ENCODE results near the gene TBKBP1. TPM values are rescaled to one million over a fixed set of nuclear protein-coding genes. Genes with fewer than 3 reads are reported as not detected.

TBKBP1 gene
- total RNA-seq, 1 donor from 2014 or later = 13.6 TPM

DNA sequence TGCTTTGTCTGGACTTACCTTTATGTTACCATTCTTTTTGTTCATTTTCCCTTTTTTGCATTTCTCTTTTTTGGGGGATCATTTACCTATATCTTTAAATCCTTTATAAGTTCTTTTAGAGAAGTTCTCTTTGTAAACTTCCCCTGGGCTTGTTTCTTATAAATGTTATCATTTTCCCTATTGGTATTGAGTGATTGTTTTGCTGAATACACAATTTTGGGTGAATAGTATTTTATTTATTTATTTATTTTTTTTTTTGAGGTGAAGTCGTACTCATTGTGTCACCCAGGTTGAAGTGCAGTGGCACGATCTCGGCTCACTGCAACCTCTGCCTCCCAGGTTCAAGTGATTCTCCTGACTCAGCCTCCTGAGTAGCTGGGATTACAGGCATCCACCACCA is 57.5 kb downstream of the TBKBP1 start:
- Mint-ChIP-seq H3K36me3 (ENCODE audit: low read depth) (no peaks in the 10 kb centered on the region), H3K9me3 (ENCODE audit: low read depth) (peaks cover 9% of the 10 kb centered on the region), H3K4me1 (ENCODE audit: low read depth) (no peaks in the 10 kb centered on the region), H3K4me3 (ENCODE audit: unreplicated experiment) (no peak overlapping the region), H3K27ac (ENCODE audit: unreplicated experiment) (no peak overlapping the region), H3K27me3 (ENCODE audit: low read depth) (peaks cover 45% of the 10 kb centered on the region)
- no peak for DNase-seq (ENCODE audit: low spot score)
- TF ChIP-seq, protein P1, sequence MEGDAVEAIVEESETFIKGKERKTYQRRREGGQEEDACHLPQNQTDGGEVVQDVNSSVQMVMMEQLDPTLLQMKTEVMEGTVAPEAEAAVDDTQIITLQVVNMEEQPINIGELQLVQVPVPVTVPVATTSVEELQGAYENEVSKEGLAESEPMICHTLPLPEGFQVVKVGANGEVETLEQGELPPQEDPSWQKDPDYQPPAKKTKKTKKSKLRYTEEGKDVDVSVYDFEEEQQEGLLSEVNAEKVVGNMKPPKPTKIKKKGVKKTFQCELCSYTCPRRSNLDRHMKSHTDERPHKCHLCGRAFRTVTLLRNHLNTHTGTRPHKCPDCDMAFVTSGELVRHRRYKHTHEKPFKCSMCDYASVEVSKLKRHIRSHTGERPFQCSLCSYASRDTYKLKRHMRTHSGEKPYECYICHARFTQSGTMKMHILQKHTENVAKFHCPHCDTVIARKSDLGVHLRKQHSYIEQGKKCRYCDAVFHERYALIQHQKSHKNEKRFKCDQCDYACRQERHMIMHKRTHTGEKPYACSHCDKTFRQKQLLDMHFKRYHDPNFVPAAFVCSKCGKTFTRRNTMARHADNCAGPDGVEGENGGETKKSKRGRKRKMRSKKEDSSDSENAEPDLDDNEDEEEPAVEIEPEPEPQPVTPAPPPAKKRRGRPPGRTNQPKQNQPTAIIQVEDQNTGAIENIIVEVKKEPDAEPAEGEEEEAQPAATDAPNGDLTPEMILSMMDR (IDR thresholded peaks at IDR 0.05) = no peak

DNA sequence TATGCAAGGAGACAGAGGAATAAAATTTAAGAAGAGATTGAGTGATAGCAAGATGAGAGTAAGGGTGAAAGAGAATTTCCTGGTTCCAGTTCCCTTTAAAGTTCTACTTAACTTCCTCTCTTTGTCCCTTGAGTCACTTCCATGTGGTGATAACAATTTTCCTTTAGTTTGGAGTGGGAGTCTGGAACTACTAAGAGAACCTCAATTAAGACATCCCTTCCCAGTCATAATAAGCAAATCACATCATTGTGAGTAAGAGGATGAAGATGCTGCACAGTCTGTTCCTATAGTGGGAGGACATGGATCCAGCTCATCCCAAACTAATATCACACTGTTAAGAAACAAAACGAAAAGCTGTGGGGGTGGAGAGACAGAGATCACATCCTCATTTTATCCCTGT is 63.4 kb downstream of the TBKBP1 start:
- Mint-ChIP-seq H3K4me3 (ENCODE audit: unreplicated experiment) (no peak overlapping the region), H3K9me3 (ENCODE audit: low read depth) (peaks cover 48% of the 10 kb centered on the region), H3K36me3 (ENCODE audit: low read depth) (peaks cover 12% of the 10 kb centered on the region), H3K4me1 (ENCODE audit: low read depth) (no peaks in the 10 kb centered on the region), H3K27me3 (ENCODE audit: low read depth) (peaks cover 45% of the 10 kb centered on the region), H3K27ac (ENCODE audit: unreplicated experiment) (no peak overlapping the region)
- TF ChIP-seq, protein P1 (IDR thresholded peaks at IDR 0.05) = no peak
- no peak for DNase-seq (ENCODE audit: low spot score)

DNA sequence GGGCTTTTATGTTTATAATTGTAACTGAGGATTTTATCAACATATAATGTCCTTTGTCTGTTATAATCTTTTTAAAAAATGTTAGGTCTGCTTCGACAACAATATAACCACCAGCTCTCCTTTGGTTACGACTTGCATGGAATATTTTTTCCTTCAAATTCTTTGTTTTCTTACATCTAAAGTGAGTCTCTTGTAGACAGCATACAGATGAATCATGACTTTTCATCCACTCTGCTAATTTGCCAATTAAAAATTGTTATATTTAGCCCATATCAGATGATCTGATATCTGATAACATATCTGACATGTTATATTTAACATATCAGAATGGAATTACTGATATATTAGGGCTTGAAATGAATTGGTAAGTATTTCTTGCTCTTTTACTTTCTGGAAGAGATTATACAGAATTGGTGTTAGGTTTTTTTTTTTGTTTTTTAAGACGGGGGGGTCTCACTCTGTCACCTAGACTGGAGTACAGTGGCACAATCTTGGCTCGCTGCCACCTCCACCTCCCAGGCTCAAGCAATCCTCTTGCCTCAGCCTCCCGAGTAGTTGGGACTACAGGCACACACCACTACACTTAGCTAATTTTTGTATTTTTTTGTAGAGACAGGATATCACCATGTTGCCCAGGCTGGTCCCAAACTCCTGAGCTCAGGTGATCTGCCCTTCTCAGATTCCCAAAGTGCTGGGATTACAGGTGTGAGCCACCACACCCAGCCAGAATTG is 66.6 kb downstream of the TBKBP1 start:
- Mint-ChIP-seq H3K27me3 (ENCODE audit: low read depth) (peaks cover 32% of the 10 kb centered on the region), H3K4me3 (ENCODE audit: unreplicated experiment) (no peak overlapping the region), H3K4me1 (ENCODE audit: low read depth) (no peaks in the 10 kb centered on the region), H3K36me3 (ENCODE audit: low read depth) (peaks cover 12% of the 10 kb centered on the region), H3K27ac (ENCODE audit: unreplicated experiment) (no peak overlapping the region), H3K9me3 (ENCODE audit: low read depth) (peaks cover 55% of the 10 kb centered on the region)
- TF ChIP-seq, protein P1 (IDR thresholded peaks at IDR 0.05) = no peak
- no peak for DNase-seq (ENCODE audit: low spot score)

Other genes with a start within 250 kb of the TBKBP1 start
- gene NPEPPS, start 163.1 kb upstream of the TBKBP1 start, total RNA-seq = 97.6 to 113 TPM (median 98.3 TPM) in 3 replicates
- gene KPNB1, start 44.2 kb upstream of the TBKBP1 start, total RNA-seq = 292 to 306 TPM (median 298 TPM) in 3 replicates
- gene TBX21, start 39.1 kb downstream of the TBKBP1 start, total RNA-seq = not detected in 3 replicates
- 17.4 to 28.1 TPM (median 20.3 TPM) in 3 replicates for gene OSBPL7, start 127.6 kb downstream of the TBKBP1 start, total RNA-seq
- gene MRPL10, start 137.4 kb downstream of the TBKBP1 start, total RNA-seq = 23.9 to 25.4 TPM (median 24.8 TPM) in 3 replicates
- gene LRRC46, start 137.5 kb downstream of the TBKBP1 start, total RNA-seq = 0.35 to 0.65 TPM in 2 of 3 replicates, not detected in the other
- gene SCRN2, start 147.1 kb downstream of the TBKBP1 start, total RNA-seq = 14.9 to 32.9 TPM (median 15.7 TPM) in 3 replicates
- gene SP6, start 157.0 kb downstream of the TBKBP1 start, total RNA-seq = 0.05 to 0.15 TPM (median 0.08 TPM) in 3 replicates
- gene SP2, start 202.1 kb downstream of the TBKBP1 start, total RNA-seq = 13.5 to 16.8 TPM (median 16.0 TPM) in 3 replicates
- 6.3 to 9.0 TPM (median 8.2 TPM) in 3 replicates for gene PNPO, start 247.4 kb downstream of the TBKBP1 start, total RNA-seq

Data from chondrocyte (in vitro differentiated cells).